ENCODE data around the gene GPC5. TPM values are rescaled to one million over a fixed set of nuclear protein-coding genes. Genes with fewer than 3 reads are reported as not detected.
"Not testable (repeated sequence)": the region's sequence is repeated elsewhere in the genome, so short reads cannot be mapped to it uniquely, and the experiment has no call there.

The GPC5 gene
- total RNA-seq, 3 donors from 2014 or later, result 0.13 to 0.16 TPM; not detected in 1

DNA sequence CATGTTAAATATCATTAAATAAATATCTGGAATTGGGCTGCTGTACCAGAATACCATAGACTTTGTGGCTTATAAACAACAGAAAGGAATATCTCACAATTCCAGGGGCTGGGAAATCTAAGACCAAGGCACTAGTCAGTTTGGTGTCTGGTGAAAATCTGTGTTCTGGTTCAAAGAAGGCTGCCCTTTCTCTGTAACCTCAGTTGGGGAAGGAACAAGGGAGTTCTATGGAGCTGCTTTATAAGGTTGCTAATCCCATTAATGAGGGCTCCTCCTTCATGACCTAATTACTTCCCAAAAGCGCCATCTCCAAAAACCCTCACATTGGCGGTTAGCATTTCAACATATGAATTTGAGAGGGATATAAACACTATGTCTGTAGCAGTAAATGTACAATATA, 480.9 kb downstream of the GPC5 start:
- ATAC-seq, result no peak
- peaks cover 10% of the 10 kb centered on the region for H3K9me3 Mint-ChIP-seq
- no peak overlapping the region for H3K4me3 Mint-ChIP-seq
- H3K36me3 Mint-ChIP-seq (ENCODE audit: insufficient read depth), result no peaks in the 10 kb centered on the region
- no peaks in the 10 kb centered on the region for H3K27me3 Mint-ChIP-seq (ENCODE audit: low read depth)
- DNase-seq, result no peak
- H3K4me1 Mint-ChIP-seq (ENCODE audit: low read depth), result no peaks in the 10 kb centered on the region

GRCh38 chr13:91882918-91883317, 484.5 kb downstream of the GPC5 start:
- H3K4me1 Mint-ChIP-seq (ENCODE audit: low read depth), result no peaks in the 10 kb centered on the region
- H3K36me3 Mint-ChIP-seq (ENCODE audit: insufficient read depth), result no peaks in the 10 kb centered on the region
- no peak for DNase-seq
- H3K4me3 Mint-ChIP-seq, result no peak overlapping the region
- H3K9me3 Mint-ChIP-seq, result peaks cover 14% of the 10 kb centered on the region
- H3K27me3 Mint-ChIP-seq (ENCODE audit: low read depth), result no peaks in the 10 kb centered on the region
- ATAC-seq, result no peak

DNA sequence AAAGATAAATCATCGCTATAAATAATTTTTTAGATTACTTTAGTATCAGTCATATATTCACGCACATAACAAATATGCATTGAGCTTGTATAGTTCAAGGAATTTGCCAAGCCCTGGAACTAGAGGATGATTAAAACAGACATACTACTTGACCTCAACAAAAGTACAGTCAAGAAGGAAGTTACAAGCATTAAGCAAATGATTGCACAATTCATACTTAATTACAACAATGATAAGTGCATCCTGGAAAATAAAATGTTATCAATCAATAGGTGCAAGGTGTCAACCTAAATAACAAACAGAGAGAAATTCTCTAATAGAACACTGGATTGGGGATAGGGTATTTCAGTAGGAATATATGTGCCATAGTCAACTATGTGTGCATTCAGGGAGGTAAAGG, 491.2 kb downstream of the GPC5 start:
- H3K36me3 Mint-ChIP-seq (ENCODE audit: insufficient read depth), result no peaks in the 10 kb centered on the region
- no peaks in the 10 kb centered on the region for H3K4me1 Mint-ChIP-seq (ENCODE audit: low read depth)
- H3K9me3 Mint-ChIP-seq, result peaks cover 11% of the 10 kb centered on the region
- H3K4me3 Mint-ChIP-seq, result no peak overlapping the region
- no peak for DNase-seq
- no peaks in the 10 kb centered on the region for H3K27me3 Mint-ChIP-seq (ENCODE audit: low read depth)
- no peak for ATAC-seq

- Mint-ChIP-seq H3K4me3 (no peak overlapping the region), H3K4me1 (ENCODE audit: low read depth) (no peaks in the 10 kb centered on the region), H3K9me3 (peaks cover 21% of the 10 kb centered on the region), H3K27me3 (ENCODE audit: low read depth) (no peaks in the 10 kb centered on the region), H3K36me3 (ENCODE audit: insufficient read depth) (no peaks in the 10 kb centered on the region)
- DNase-seq (no peak), ATAC-seq (no peak)
These were observed 492.7 kb downstream of the GPC5 start for GRCh38 chr13:91891141-91891540.

DNA sequence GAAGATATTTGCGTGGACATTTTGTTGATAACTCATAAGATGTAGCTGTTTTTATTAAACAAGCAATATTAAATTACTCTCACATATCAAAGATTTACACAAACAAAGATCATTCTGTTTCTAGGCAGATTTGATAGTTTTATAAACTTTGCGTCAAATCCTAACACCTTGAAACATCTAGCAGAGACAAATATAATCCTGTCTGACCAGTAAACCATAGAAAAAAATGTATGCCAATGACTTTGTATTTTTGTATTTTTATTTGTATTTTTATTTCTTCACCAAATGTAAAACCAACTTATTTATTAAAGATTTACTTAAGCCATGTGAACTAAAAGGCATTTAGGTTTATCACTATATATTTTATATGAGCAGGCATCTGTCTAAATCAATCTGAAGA, 494.6 kb downstream of the GPC5 start:
- DNase-seq, result no peak
- Mint-ChIP-seq H3K36me3 (ENCODE audit: insufficient read depth) (no peaks in the 10 kb centered on the region), H3K4me3 (no peak overlapping the region), H3K4me1 (ENCODE audit: low read depth) (no peaks in the 10 kb centered on the region), H3K9me3 (peaks cover 14% of the 10 kb centered on the region), H3K27me3 (ENCODE audit: low read depth) (no peaks in the 10 kb centered on the region)
- no peak for ATAC-seq

- Mint-ChIP-seq H3K27me3 (ENCODE audit: low read depth) (no peaks in the 10 kb centered on the region), H3K9me3 (peaks cover 14% of the 10 kb centered on the region), H3K36me3 (ENCODE audit: insufficient read depth) (no peaks in the 10 kb centered on the region), H3K4me3 (no peak overlapping the region), H3K4me1 (ENCODE audit: low read depth) (no peaks in the 10 kb centered on the region)
- DNase-seq (no peak), ATAC-seq (no peak)
These were observed 495.9 kb downstream of the GPC5 start for GRCh38 chr13:91894316-91894715.

DNA sequence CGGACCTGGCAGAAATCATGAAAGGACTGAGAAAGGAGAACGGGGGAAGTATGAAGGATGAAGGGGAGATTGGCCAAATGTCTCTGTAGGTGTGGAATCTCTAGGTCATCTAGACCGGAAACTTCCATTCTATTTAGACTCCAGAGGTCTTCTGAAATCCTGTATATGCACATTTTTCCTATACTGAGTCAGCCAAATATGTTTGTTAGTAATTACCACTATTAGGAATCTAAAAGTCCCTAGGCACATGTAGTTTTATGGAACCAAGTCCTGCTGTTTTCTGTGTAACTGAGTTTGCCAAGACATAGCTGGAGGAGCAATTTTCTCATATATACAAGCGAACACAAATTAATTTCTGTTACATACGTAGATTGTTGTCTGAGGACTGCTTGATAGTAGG, 498.1 kb downstream of the GPC5 start:
- Mint-ChIP-seq H3K4me1 (ENCODE audit: low read depth) (no peaks in the 10 kb centered on the region), H3K9me3 (peaks cover 14% of the 10 kb centered on the region), H3K4me3 (no peak overlapping the region), H3K36me3 (ENCODE audit: insufficient read depth) (no peaks in the 10 kb centered on the region), H3K27me3 (ENCODE audit: low read depth) (no peaks in the 10 kb centered on the region)
- ATAC-seq (no peak), DNase-seq (no peak)

GRCh38 chr13:91898986-91899385, 500.6 kb downstream of the GPC5 start:
- peaks cover 14% of the 10 kb centered on the region for H3K9me3 Mint-ChIP-seq
- not testable (repeated sequence) for H3K4me3 Mint-ChIP-seq; DNase-seq; ATAC-seq; H3K4me1 Mint-ChIP-seq (ENCODE audit: low read depth); H3K36me3 Mint-ChIP-seq (ENCODE audit: insufficient read depth); H3K27me3 Mint-ChIP-seq (ENCODE audit: low read depth)

- no peak overlapping the region for H3K4me3 Mint-ChIP-seq
- DNase-seq, result no peak
These were observed 503.9 kb downstream of the GPC5 start for GRCh38 chr13:91902291-91902690.

DNA sequence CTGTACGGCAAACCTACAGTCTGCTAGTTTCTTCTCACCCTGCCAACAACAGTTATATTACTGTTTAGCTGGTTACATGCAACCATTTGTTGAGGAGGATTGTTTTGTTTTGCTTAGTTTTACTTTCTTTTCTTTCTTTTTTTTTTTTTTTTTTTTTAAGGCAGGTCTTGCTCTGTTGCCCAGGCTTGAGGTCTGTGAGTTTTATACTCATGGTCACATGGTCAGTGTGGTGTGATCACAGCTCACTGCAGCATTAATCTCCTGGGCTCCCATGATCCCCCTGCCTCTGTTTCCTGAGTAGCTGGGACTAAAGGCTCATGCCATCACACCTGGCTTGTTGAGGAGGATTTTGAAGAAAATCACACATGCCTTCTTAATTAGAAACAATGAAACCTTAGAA, 505.6 kb downstream of the GPC5 start:
- H3K36me3 Mint-ChIP-seq (ENCODE audit: insufficient read depth), result no peaks in the 10 kb centered on the region
- H3K4me3 Mint-ChIP-seq, result no peak overlapping the region
- H3K9me3 Mint-ChIP-seq, result no peaks in the 10 kb centered on the region
- no peaks in the 10 kb centered on the region for H3K4me1 Mint-ChIP-seq (ENCODE audit: low read depth)
- ATAC-seq (no peak), DNase-seq (no peak)
- H3K27me3 Mint-ChIP-seq (ENCODE audit: low read depth), result no peaks in the 10 kb centered on the region

More at GRCh38 chr13:91902291-91902690, 503.9 kb downstream of the GPC5 start:
- Mint-ChIP-seq H3K9me3 (no peaks in the 10 kb centered on the region), H3K36me3 (ENCODE audit: insufficient read depth) (no peaks in the 10 kb centered on the region), H3K4me1 (ENCODE audit: low read depth) (no peaks in the 10 kb centered on the region), H3K27me3 (ENCODE audit: low read depth) (no peaks in the 10 kb centered on the region)
- ATAC-seq, result no peak

GRCh38 chr13:91904597-91904996, 506.2 kb downstream of the GPC5 start:
- no peak overlapping the region for H3K4me3 Mint-ChIP-seq
- ATAC-seq (no peak), DNase-seq (no peak)
- no peaks in the 10 kb centered on the region for H3K9me3 Mint-ChIP-seq
- H3K4me1 Mint-ChIP-seq (ENCODE audit: low read depth), result no peaks in the 10 kb centered on the region
- H3K27me3 Mint-ChIP-seq (ENCODE audit: low read depth), result no peaks in the 10 kb centered on the region
- H3K36me3 Mint-ChIP-seq (ENCODE audit: insufficient read depth), result no peaks in the 10 kb centered on the region

DNA sequence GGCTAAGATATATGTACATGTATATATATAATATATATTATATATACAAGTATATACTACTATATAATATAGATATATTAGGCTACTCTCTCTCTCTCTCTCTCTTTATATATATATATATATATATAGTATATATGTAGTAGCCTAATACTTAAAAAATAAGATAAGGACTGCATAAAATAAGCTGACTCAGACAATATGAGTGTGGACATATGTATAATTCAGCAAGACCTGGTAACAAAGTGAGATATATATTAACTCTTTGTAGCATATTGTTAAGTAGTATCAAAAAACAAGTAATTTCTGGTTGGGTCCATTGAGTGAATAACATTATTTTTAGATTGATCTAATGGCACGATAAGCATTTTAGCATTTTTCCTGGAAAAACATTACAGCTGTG, 509.0 kb downstream of the GPC5 start:
- ATAC-seq, result no peak
- Mint-ChIP-seq H3K4me1 (ENCODE audit: low read depth) (no peaks in the 10 kb centered on the region), H3K36me3 (ENCODE audit: insufficient read depth) (no peaks in the 10 kb centered on the region), H3K27me3 (ENCODE audit: low read depth) (no peaks in the 10 kb centered on the region), H3K4me3 (no peak overlapping the region), H3K9me3 (peaks cover 4% of the 10 kb centered on the region)
- DNase-seq, result no peak

DNA sequence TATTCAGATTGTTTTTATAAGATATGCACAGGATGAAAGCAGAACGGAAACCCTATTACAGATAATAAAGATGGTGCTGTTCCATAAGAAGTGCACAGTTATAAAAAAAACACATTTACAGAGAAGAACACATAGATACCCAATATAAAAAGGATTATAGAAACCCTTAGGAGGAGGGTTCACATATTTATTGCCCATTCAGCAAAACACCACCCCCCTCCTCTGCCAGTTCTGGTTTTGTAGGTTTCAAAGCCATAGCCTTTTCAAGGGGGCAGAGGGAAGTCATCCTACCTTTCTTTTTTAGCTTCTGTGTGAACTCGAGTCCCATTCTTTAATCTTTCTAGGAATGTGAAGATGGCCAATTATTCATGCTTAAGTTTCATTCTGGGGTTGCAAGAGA, 511.2 kb downstream of the GPC5 start:
- Mint-ChIP-seq H3K27me3 (ENCODE audit: low read depth) (no peaks in the 10 kb centered on the region), H3K36me3 (ENCODE audit: insufficient read depth) (no peaks in the 10 kb centered on the region), H3K4me3 (no peak overlapping the region), H3K9me3 (peaks cover 4% of the 10 kb centered on the region), H3K4me1 (ENCODE audit: low read depth) (no peaks in the 10 kb centered on the region)
- ATAC-seq, result no peak
- DNase-seq, result no peak

DNA sequence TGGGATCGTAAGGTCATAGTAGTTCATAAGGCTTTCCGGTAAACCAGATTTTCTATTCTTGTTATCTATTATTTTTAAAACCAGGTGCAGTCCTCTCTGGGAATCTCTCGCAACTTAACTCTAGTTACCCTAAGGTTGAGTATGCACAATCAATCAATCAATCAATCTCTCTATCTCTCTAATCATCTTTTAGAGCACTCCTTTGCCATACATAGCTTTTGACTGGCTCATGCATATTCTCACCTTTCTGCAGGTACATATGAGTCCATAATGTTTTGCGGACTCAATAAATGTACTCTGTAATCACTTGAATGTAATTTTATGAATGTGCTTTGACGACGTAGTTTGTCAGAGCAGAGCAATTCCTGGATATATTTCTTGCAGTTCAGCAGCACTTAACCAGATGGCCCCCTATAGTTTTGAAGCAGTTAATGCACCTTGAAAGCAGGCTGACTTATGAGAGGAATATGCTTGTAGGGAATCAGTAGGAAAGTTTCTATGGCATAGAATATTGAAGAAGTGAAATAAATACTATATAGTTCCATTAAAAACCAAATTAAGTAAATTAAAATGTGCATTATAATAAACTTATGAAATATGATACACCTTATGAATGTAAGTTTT, 524.7 kb downstream of the GPC5 start:
- Mint-ChIP-seq H3K27me3 (ENCODE audit: low read depth) (no peaks in the 10 kb centered on the region), H3K36me3 (ENCODE audit: insufficient read depth) (no peaks in the 10 kb centered on the region), H3K4me1 (ENCODE audit: low read depth) (no peaks in the 10 kb centered on the region), H3K4me3 (no peak overlapping the region), H3K9me3 (peaks cover 13% of the 10 kb centered on the region)
- no peak for DNase-seq
- ATAC-seq, result no peak

DNA sequence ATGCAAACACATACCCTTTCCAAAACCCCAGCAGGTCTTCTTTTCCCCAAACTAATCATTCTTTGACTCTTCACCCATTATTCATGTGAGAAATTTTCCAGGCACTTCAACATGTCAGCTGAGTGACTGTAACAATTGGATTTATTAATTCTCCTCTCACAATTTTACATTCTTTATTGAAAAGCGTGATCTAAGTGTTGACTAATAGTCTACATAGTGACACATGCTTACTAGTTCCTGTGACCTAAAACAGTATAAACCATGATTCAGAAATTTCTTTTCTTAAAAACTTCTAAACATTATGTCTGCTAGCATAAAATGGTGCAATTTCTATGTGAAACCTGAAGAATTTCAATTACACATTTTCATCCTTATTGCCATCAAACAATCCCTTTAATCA, 532.3 kb downstream of the GPC5 start:
- DNase-seq (no peak), ATAC-seq (no peak)
- Mint-ChIP-seq H3K36me3 (ENCODE audit: insufficient read depth) (no peaks in the 10 kb centered on the region), H3K27me3 (ENCODE audit: low read depth) (no peaks in the 10 kb centered on the region), H3K4me1 (ENCODE audit: low read depth) (no peaks in the 10 kb centered on the region), H3K9me3 (peaks cover 8% of the 10 kb centered on the region), H3K4me3 (no peak overlapping the region)

DNA sequence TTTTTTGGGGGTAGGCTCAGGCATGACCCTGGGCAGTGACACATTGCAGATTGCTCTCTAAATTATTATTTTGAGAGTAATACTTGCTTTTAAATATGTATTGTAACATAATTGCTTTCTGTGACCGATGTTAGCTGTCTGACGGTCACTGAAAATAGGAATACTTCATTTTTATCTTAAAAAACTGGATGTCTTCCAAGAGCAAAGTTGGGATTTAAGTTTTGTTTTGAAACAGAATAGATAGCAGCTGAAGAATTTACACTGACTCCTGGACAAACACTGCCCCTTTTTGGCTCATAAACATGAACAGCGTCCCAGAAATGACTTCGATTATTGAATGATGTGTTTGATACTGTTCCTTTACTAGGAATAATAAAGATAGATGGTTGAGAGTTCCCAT, 535.9 kb downstream of the GPC5 start:
- no peaks in the 10 kb centered on the region for H3K36me3 Mint-ChIP-seq (ENCODE audit: insufficient read depth)
- no peak overlapping the region for H3K4me3 Mint-ChIP-seq
- ATAC-seq (no peak), DNase-seq (no peak)
- no peaks in the 10 kb centered on the region for H3K4me1 Mint-ChIP-seq (ENCODE audit: low read depth)
- H3K27me3 Mint-ChIP-seq (ENCODE audit: low read depth), result no peaks in the 10 kb centered on the region
- peaks cover 10% of the 10 kb centered on the region for H3K9me3 Mint-ChIP-seq

Measured in activated T-cell treated with anti-CD3 and anti-CD28 coated beads, Interleukin-2, amount 50 U/mL, for 4 hours (primary cell).